Dedifferentiated amniotic fluid mesenchymal stem cell (primary cell): ENCODE results near the gene PIK3CD.
"Not testable (repeated sequence)": the region's sequence is repeated elsewhere in the genome, so short reads cannot be mapped to it uniquely, and the experiment has no call there.

Source experiments
- DNase-seq: peaks from one replicate; pipeline ENCODE4 v3.0.0-alpha.2; 2016; ENCODE audit errors: extremely low spot score

PIK3CD gene

DNA sequence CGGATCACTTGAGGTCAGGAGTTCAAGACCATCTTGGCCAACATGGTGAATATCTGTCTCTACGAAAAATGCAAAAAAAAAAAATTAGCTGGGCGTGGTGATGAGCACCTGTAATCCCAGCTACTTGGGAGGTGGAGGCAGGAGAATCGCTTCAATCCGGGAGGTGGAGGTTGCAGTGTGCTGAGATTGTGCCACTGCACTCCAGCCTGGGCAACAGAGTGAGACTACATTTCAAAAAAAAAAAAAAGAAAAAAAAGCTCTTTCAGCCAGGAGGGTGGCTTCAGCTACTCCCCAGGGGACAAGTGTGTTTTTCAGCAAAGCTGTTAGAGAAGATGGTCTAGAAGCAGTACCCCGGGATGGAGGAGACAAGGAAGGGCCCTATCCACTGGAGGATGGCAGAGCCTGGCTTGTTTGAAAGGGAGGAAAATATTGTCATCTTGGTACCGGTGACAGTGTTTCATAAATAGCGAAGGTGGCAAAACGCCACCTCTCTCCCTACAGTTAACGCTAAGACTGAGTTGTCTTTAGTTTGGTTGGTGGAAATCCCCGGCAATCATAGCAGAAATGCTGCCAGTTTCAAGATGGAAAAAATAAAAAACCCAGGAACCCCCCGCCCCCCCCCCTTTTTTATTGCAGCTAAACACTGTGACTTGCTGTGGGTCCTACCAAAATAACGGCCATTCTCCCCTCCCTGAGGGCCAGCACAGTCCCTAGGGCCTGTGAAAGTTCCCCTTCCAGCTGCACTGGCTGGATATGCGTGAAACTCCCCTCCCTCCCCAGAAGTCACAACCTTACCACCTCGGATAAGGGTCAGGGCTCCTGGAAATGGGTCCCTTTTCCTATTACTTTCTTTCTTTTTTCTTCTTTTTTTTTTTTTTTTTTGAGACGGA is 3.5 kb downstream of the PIK3CD start:
- DNase-seq = no peak

DNA sequence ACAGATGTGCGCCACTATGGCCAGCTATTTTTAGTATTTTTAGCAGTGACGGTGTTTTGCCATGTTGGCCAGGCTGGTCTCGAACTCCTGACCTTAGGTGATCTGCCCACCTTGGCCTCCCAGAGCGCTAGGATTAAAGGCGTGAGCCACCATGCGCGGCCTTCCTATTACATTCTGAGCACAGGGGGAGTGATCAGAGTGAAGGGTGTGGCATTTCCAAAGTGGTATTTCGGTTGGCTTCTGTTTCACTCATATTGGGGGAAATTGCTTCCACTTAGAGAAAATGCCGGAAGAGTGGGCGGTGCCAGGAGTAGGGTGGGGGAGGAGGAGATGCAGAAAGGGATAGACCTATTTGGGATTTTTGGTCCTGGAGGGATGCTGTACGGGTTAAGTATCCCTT is 4.3 kb downstream of the PIK3CD start:
- DNase-seq = no peak

DNA sequence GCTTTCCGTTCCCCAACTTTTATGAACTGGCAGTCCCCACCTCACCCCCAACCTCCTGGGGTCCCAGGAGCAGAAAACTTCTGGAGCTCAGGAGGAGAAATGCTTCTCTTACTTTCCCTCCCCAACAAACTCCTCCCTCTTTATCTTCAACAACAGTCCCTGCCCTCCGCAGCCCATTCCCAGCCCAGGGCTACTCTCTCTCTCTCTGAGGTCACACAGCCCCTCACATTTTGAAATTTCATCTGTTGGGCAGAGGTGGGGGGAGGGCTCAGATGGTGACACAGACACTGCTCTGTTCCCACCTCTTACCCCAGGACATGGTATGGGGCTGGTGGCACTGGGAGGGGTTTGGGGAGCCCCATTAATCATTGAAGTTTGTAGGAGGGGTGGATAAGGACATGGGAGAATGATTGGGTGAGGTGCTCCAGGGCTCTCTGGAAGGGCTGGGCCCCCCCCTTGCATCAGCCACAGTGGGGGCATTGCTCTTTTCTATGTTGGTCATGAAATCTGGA is 6.0 kb downstream of the PIK3CD start:
- no peak for DNase-seq

DNA sequence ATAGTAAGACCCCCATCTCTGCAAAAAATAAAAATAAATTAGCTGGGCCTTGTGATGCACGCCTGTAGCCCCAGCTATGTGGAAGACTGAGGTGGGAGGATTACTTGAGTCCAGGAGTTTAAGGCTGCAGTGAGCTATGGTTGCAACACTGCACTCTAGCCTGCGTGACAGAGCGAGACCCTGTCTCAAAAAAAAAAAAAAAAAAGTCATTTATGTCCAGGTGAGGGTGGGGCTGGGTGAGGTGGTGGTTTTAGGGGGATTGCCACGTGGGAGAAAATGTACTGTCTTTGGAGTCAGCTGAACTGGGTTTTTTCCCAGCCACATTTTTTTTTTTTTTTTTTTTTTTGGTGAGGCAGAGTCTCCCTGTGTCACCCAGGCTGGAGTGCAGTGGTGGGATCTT is 6.7 kb downstream of the PIK3CD start:
- DNase-seq = no peak

DNA sequence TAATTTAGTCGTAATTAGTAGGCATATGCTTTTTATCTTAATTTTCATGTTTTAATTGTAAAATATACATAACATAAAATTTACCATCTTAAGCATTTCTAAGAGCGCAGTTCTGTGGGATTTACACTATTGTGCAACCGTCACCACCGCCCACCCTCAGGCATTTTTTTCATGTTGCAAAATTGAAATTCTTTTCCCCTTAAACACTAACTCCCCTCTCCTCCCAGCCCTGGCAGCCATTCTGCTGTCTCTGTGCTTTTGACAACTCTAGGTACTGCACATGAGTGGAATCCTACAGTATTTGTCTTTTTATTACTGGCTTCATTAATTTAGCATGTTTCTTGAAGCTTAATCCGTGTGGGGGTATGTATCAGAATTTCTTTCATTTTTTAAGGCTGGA is 7.8 kb downstream of the PIK3CD start:
- peak; percentile 74 for DNase-seq

DNA sequence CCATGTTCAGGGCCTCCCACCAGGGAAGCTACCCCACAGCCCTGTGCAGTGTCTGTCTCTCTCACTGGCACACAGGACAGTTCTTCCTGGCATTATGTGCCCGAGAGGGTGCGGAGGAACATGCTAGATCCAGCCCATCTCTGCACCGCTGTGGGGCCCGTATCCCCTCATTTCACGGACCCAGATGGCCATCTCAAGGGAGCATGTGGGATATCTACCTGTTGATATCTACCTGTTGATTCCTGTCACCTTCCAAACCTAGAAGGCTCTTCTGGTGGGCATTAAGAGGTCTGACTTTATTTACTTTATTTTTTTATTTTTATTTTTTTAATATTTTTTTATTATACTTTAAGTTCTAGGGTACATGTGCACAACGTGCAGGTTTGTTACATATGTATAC is 11.7 kb downstream of the PIK3CD start:
- no peak for DNase-seq

DNA sequence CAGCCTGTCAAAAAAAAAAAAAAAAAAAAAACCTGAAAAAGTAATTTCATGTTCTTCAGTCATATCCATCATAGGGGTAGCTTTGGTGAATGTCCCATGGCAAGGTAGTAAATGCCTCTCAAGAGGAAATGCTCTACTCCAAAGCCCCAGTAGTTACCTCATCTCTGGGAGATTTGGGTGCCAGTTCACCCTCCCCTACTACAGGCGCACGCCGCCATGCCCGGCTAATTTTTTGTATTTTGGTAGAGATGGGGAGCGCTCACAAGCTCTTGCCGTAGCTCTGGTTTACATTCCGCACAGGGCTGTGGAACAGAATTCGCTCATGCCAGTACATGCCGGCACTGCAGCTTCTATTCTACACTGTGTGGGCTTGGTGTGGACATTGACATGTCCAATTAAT is 13.7 kb downstream of the PIK3CD start:
- no peak for DNase-seq

DNA sequence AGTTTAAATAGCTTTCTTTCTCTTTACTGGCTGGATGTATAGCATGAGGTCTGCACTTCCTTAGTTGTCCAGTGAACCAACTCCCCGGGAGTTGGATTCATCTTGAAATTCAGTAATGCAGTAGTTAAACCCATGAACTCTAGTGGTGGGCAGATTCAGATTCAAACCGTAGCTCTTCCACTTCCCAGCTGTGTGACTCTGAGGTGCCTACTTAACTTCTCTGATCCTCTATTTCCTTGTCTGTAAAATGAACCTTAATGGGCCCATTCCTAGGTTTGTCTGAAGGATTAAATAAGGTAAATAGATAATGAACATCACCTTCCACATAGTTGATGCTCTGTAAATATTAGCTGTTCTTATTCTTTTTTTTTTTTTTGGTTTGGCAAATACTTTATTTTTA is 16.5 kb downstream of the PIK3CD start:
- DNase-seq = no peak

DNA sequence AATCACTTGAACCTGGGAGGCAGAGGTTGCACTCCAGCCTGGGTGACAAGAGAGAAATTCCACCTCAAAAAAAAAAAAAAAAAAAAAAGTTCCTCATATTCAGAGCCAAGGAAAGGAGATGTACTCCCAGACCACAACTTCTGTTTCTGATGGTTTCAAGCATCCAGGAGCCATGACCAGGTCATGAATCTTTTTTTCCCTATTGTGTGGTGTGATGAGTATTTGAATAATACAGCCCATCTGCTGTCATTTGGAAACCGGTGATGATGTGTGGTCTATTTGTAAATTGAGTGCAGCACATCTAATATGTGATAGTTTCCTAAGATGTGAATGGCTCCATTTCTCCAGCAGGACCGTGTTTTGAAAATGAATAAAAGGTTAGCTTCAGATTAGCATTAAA is 18.6 kb downstream of the PIK3CD start:
- DNase-seq = no peak

DNA sequence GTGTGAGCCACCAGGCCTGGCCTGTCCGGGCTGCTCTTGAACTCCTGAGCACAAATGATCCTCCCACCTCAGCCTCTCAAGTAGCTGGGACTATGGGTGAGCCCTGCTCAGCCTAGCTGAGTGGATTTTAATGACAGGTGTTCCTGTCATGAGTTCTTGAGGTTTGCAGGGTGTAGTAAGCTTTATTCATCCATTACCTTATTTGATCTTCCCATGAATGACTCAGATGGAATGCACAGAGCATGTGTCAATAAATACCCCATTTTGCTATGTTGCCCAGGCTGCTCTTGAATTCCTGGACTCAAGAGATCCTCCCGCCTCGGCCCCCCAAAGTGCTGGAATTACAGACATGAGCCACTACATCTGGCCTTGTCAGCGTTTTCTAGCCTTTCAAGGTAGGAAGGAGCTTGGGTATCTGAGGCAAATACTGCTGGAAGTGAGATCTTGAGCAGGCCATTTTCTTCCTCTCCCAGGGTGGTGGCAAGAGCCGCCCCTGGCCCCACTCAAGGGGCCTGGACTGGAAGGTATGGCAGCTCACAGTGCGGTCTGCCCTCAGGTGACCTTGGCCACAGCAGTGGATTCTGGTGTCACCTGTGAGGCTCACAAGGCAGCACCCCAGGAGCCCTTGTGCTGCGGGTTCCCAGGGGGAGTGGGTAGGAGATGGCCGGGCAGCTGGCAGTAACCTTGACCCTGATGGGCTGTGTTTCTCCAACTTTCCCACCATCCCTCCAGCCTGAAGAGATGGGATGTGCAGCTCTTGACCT is 20.0 kb downstream of the PIK3CD start:
- no peak for DNase-seq

DNA sequence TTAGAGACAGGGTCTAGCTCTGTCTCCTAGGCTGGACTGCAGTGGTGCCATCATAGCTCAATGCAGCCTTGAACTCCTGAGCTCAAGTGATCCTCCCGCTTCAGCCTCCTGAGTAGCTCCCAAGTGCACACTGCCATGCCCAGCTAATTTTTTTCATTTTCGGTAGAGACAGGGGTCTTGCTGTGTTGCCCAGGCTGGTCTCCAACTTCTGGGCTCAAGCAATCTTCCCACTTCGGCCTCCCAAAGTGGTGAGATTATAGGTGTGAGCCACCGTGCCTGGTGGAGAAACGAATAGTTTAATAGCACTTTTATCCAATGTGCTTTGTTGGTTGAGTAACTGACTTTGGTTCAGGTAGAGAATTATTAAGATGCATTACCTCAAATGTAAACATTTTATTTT is 20.9 kb downstream of the PIK3CD start:
- no peak for DNase-seq

DNA sequence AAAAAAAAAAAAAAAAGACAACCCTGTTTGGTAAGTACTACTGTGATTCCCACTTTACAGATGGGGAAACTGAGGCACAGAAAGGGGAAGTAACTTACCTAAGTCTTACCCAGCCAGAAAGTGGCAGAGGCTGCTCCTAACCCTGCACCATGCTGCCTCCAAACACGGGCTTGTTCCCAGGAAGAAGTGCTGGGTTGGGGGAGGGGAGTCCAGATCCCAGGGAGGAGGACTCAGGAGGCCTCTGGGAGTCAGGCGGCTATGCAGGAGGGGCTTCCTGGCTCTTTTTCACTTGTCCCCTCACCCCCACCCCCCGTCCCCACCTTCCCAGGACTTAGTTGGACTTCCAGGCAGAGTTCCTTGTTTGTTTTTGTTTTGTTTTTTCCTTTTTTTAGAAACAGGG is 23.9 kb downstream of the PIK3CD start:
- DNase-seq = no peak

DNA sequence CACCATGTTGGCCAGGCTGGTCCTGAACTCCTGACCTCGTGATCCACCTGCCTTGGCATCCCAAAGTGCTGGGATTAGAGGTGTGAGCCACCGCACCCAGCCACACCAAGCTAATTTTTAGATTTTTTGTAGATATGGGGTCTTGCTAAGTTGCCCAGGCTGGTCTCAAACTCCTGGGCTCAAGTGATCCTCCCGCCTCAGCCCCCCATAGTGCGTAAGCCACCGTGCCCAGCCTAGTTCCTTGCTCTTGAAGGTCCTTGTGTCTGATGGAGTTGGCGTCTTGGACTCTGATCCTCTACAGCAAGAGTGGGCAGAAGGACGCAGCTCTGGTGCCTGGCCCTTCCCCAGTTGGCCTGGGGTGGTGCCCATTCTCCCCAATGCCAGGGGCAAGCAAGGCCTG is 24.6 kb downstream of the PIK3CD start:
- not testable (repeated sequence) for DNase-seq

DNA sequence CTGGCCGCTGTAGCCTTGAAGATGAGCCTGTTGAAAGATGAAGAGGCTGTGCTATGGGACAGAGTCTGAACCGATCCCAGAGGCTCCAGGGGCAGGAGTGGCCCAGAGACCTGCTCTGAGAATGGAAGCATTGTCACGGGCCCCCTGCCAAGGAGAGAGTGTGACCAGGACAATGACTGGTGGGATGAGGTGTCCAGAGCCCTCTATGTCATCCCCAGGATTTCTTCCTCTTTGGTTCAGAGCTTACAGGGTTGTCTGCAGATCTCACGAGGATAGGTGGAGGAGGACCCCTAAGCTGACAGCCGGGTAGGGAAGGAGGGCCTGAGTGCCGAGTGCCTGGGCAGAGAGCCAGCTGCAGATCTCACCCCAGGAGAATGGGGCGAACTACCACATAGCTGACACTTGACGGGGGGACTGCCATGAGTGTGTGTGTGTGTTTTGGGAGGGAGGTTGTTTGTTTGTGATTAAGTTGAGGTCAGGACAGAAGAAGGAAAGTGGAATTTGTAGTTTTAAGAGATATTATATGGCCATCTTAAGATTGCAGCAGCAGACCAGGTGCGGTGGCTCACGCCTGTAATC is 25.4 kb downstream of the PIK3CD start:
- DNase-seq = no peak

DNA sequence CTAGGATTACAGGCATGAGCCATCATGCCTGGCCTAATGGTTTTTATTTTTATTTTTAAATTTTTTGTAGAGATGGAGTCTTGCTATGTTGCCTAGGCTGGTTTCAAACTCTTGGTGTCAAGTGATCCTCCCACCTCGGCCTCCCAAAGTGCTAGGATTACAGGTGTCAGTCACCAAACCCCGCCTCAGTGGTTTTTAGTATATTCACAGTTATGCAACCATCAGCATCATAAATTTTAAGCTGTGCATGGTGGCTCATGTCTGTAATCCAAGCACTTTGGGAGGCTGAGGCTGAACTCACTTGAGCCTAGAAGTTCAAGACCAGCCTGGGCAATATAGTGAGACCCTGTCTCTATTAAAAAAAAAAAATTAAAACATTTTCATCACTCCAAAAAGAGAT is 28.6 kb downstream of the PIK3CD start:
- no peak for DNase-seq

DNA sequence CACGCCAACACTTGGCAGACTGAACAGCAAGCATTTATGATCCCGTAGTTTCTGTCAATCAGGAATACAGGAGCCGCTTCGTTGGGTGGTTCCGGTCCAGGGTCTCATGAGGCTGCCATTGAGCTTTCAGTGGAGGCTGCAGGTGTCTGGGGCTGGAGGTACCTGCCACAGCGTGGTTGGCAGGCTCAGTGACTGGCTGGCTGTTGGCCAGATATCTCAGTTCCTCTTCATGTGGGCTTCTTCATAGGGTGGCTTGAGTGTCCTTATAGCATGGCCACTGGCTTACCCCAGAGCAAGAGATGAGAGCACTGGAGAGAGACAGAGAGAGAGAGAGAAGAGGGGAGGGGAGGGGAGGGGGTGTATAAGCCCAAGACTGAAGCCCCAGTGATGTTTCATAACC is 29.3 kb downstream of the PIK3CD start:
- no peak for DNase-seq

DNA sequence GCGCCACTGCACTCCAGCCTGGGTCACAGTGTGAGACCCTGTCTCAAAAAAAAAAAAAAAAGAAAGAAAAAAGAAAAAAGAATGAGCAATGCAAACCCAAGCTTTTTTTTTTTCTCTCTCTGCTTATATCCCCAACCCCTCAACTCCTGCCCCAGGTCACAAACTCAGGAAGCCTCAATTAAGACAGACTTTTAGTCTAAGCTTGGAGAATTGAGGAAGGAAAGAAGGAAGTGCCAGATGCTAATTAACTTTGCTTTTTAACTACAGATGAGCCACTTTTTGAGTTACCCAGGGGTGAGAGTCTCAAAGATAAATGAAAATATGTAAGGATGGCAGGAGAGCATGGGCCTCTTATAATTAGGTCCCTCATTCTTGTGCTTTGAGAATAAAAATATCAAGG is 33.3 kb downstream of the PIK3CD start:
- DNase-seq = no peak

DNA sequence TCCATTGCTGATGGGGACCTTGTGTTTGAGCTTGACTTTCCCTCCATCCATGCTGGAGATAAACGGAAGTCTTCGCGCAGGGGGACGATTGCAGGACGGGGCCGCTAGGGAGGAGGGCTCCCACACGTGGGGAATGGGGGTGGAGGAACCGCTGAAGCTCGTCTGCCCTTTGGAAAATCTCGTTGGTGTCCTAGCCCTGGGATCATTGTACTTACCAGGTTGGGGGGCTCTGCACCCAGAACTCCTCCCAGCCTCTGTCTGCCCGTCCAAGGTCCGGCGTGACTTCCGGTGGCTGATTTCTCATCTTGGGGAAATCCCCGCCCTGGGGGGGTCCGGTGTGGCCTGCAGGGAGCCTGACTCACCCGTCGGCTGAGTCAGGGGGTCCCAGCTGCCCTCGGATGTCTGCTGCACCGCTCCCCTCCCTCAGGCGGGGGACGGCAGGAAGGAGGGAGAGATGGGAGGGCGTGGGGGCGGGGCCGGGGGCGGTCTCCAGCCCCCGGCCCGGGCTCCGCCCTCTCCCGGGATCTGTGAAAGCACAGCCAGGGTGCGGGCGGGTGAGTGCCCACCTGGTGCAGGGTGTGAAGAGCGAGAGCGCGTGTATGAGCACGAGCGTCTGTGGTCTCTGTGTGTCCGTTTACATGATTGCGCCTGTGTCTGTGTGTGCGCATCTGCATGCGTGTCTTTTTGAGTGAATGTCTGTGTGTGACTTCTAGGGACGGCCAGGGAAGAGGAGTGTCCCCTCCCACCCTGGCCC is 35.8 kb downstream of the PIK3CD start:
- DNase-seq = no peak

DNA sequence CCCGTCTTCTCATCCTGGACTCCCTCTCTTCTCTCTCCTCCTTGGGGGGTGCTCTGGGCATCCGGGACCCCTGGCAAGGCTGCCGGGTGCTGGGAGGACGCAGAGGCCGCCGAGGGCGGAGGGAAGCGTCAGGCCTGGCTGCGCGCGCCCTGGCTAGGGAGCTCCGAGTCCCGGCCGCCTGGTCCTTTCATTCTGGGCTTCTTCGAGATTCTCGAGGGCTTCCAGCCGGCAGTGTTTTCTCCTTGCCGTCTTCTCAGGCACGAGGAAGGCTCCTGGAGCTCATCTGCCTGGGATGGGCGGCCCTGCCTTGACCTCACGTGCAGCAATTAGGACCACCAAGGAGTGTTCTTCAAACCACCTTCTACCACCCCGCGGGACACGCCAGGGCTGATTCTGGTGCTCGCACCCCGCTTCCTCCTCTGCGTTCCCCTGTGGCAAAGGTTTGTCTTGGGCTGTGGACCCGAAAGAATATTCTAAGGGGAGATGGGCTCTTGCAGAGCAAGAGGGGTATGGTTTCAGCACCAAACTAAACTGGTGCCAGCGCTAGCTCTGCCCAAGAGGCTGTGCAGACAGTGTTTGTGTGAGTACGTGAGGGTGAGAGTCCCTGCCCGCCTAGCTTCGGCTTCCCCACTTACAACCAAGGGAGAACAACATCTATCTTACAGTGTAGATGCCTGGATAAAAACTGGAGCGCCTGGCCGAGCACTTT is 36.5 kb downstream of the PIK3CD start:
- DNase-seq = no peak

DNA sequence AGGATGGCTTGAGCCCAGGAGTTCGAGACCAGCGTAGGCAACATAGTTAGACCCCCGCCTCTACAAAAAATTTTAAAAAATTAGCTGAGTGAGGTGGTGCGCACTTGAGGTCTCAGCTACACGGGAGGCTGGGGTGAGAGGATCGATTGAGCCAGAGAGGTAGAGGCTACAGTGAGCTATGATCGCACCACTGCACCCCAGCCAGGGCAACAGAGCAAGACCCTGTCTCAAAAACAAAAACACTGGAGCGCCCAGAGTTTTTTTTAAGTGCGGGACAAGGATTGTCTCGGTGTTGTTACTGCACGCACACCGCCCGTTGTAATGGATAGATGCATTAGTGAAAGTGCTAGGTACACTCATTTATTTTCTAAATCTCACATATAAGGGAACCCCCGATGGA is 37.1 kb downstream of the PIK3CD start:
- no peak for DNase-seq

DNA sequence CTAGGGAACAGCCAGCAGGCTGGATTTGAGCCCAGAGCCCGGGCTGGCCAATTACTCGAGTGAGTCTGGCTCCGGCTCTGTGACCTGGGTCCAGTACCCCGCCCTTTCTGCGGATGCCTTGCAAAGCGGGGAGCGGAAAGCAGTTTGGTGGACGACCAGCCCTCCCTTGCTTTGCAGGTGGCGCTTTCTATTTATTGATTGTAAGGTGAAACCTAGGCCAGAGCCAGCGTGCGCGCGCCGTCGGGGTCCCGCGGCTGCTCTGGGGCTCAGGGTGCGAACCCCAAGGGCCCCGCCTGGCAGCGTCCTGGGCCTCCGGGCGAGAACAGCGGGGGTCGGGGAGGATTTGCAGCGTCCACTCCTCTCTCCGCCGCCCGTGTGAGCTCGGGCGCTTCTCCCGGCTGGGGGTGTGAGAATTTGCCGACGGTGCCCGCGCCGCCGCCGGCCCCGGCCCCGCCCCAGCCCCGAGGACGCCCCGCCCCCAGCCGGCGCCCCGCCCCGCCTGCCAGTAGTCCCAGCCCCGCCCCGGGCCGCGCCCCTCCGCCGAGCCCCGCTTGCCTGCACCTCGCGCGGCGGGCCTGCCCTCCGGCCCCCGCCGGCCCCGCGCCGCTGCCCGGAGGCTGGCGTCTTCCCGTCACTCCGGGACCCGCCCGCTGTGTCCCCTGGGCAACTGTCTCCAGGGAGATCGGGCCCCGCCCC is 37.6 kb downstream of the PIK3CD start:
- DNase-seq = peak; percentile 27
